AG09309 (cell line): Measurements from ENCODE around the gene SFTA2.
"Not testable (repeated sequence)": the region's sequence is repeated elsewhere in the genome, so short reads cannot be mapped to it uniquely, and the experiment has no call there.

Experiments
- DNase-seq: peaks from one replicate; pipeline ENCODE4 v3.0.0-alpha.2; 2010; ENCODE audit warnings: low read depth
- H3K4me3 ChIP-seq: 2 replicates; pipeline ENCODE4 v1.5.1; 2011; ENCODE audit warnings: mild to moderate bottlenecking, low read depth, low read length, moderate library complexity; ENCODE audit not compliant: control insufficient read depth
- TF ChIP-seq, protein P1 (sequence below): IDR thresholded peaks from 2 replicates; pipeline ENCODE4 v1.5.1; 2011; ENCODE audit warnings: mild to moderate bottlenecking, low read depth, low read length, inconsistent platforms; ENCODE audit not compliant: insufficient read depth, control insufficient read depth; ENCODE audit errors: missing control alignments

The SFTA2 gene

DNA sequence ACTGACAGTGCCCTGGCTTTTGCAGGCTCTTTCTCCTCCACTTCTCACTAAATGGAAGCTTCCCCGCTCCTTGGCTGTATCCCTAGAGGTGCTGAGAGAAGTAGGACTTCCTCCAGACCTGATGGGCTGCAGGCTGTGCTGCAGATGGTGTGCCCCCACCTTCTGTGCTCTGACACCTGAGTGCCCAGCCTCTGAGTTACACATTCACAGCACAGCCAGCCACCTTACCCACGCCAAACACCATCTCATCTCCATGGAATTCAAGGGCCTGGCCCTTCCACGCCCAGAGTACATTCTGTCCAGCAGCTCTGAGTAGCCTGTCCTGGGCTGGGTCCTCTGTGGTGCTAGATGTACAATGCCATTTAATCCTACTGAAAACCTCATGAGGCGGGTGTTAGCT is 5.3 kb downstream of the SFTA2 start:
- no peak for DNase-seq
- H3K4me3 ChIP-seq, result no peak overlapping the region
- TF ChIP-seq, protein P1, sequence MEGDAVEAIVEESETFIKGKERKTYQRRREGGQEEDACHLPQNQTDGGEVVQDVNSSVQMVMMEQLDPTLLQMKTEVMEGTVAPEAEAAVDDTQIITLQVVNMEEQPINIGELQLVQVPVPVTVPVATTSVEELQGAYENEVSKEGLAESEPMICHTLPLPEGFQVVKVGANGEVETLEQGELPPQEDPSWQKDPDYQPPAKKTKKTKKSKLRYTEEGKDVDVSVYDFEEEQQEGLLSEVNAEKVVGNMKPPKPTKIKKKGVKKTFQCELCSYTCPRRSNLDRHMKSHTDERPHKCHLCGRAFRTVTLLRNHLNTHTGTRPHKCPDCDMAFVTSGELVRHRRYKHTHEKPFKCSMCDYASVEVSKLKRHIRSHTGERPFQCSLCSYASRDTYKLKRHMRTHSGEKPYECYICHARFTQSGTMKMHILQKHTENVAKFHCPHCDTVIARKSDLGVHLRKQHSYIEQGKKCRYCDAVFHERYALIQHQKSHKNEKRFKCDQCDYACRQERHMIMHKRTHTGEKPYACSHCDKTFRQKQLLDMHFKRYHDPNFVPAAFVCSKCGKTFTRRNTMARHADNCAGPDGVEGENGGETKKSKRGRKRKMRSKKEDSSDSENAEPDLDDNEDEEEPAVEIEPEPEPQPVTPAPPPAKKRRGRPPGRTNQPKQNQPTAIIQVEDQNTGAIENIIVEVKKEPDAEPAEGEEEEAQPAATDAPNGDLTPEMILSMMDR, result no peak

DNA sequence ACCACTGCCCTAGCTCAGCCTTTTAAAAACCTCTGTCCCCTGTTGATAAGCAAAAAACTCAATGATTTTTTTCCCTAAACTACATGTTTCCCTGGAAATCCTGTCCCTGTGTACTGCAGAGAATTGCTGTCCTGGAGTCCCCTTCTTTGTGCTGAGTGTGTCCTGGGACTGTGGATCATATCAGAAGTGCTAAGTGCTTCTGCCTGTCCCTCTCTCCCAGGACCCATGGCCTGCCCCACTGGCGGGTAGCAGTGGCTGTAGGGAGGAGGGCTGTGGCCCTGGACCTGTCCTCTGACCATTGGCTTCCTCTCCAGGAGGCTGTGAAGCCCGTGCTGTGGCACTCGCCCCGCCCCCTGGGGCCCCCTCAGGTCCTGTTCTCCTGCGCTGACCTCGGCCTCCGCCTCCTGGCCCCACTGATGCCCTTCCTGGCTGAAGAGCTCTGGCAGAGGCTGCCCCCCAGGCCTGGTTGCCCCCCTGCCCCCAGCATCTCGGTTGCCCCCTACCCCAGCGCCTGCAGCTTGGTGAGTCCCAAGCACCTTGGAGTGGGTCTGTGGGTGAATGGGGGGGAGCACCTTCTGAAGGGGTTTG is 7.8 kb downstream of the SFTA2 start:
- DNase-seq, H3K4me3 ChIP-seq: not testable (repeated sequence)

DNA sequence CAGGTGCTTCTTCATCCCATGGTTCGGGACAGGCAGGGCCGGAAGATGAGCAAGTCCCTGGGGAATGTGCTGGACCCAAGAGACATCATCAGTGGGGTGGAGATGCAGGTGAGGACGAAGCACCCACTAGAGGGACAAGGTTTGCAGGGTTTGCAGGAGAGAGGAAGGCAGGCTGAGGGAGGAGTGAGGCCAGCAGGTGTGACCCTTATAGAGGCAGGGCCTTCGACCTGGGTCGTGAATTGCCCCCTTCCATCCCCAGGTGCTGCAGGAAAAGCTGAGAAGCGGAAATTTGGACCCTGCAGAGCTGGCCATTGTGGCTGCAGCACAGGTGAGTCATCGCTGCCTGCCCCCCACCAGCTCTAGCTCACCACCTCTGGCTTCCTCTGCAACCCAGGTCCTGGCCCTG is 9.5 kb downstream of the SFTA2 start:
- H3K4me3 ChIP-seq, result no peak overlapping the region
- DNase-seq, result no peak
- TF ChIP-seq, protein P1, result no peak

DNA sequence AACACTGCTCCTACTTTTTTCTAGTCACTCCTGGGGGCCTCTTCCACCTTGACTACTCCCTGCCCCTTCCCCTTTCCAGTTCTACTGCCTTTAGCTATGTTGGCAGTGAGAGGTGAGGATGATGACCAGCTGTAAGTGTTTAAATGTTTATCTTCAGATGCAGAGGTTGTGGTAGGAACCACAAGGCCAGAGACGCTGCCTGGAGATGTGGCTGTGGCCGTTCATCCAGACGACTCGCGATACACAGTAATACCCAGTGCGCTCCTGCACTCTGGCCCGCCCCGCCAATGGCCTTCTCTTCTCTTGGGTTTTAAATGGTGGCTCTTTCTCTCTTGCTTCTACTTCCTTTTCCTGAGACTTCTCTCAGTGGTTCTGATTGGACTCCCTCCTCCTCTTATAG is 13.3 kb downstream of the SFTA2 start:
- H3K4me3 ChIP-seq, result no peak overlapping the region
- TF ChIP-seq, protein P1, result no peak
- DNase-seq, result no peak

DNA sequence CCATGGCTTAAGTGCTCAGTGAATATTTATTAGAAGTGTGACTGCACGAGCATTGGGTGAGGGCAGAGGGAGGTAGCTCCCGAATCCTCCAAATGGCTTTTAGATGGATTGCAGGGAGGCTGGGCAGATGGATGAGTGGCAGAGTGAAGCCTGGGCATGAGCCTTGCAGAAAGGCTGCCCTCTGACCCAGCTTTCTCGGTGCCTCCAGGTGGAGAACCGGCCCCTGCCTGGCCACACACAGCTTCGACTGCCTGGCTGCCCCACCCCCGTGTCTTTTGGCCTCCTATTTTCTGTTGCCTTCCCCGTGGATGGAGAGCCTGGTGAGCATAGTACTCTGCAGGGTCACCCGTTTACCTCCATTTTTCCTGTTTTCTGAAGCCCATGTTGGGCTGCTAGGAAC is 14.5 kb downstream of the SFTA2 start:
- no peak overlapping the region for H3K4me3 ChIP-seq
- TF ChIP-seq, protein P1, result no peak
- no peak for DNase-seq

DNA sequence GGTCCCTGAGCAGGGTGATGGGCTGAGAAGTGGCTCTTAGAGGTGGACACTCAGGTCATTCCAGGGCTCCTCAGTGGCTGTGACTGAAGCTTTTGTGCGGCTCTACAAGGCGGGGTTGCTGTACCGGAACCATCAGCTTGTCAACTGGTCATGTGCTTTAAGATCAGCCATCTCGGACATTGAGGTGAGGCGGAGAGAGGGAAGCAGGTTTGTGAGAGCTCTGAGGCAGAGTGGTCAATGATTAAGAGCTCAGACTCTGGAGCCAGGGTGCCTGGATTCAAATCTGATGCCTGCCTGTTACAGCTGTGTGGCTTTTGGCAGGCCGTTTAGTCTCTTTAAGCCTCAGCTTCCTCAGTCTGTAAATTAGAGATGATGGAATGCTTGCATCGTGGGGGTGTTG is 14.9 kb downstream of the SFTA2 start:
- DNase-seq, result no peak
- H3K4me3 ChIP-seq, result no peak overlapping the region
- TF ChIP-seq, protein P1, result no peak

DNA sequence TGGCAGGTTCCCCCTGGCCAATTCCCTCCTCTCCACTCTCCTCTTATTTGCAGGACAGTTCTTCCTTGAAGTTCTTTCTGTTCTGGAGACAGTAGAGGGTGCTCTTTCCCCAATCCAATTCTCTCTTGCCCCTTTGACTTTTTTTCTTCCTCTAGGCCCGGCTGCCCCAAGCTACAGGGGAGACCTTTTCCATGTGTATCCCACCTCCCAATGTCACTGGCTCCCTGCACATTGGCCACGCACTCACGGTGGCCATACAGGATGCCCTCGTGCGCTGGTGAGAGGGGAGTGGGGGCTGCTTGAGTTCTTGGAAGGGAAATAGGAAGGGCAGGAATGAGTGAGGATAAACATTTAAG is 16.4 kb downstream of the SFTA2 start:
- TF ChIP-seq, protein P1, result peak; percentile 72
- peak; percentile 23 for DNase-seq
- no peak overlapping the region for H3K4me3 ChIP-seq
